Measurements from ENCODE around the gene ZNF331.

ZNF331 gene

GRCh38 chr19:53521373-53522202, 16.4 kb upstream of the ZNF331 start:
- no peak for DNase-seq

GRCh38 chr19:53525922-53526321, 12.0 kb upstream of the ZNF331 start:
- no peak for DNase-seq

- no peak for DNase-seq
Observed at GRCh38 chr19:53530622-53531021, 7.3 kb upstream of the ZNF331 start.

GRCh38 chr19:53531457-53531856, 6.5 kb upstream of the ZNF331 start:
- DNase-seq: no peak

GRCh38 chr19:53532362-53532761, 5.6 kb upstream of the ZNF331 start:
- no peak for DNase-seq

GRCh38 chr19:53536225-53536548, 1.8 kb upstream of the ZNF331 start:
- no peak for DNase-seq

- DNase-seq: no peak
Observed at GRCh38 chr19:53537121-53537520, 824 bp upstream of the ZNF331 start.

GRCh38 chr19:53538378-53539109, 599 bp downstream of the ZNF331 start:
- DNase-seq: no peak

- DNase-seq: no peak
Observed at GRCh38 chr19:53540091-53540490, 2.1 kb downstream of the ZNF331 start.

GRCh38 chr19:53541971-53542370, 4.0 kb downstream of the ZNF331 start:
- no peak for DNase-seq

- no peak for DNase-seq
Observed at GRCh38 chr19:53545271-53546065, 7.5 kb downstream of the ZNF331 start.

GRCh38 chr19:53546758-53547513, 9.0 kb downstream of the ZNF331 start:
- no peak for DNase-seq

- DNase-seq: no peak
Observed at GRCh38 chr19:53549340-53549739, 11.4 kb downstream of the ZNF331 start.

- DNase-seq: no peak
Observed at GRCh38 chr19:53552001-53552721, 14.2 kb downstream of the ZNF331 start.

GRCh38 chr19:53553156-53553555, 15.2 kb downstream of the ZNF331 start:
- no peak for DNase-seq

GRCh38 chr19:53553865-53554791, 16.2 kb downstream of the ZNF331 start:
- DNase-seq: no peak

- DNase-seq: no peak
Observed at GRCh38 chr19:53554804-53555203, 16.9 kb downstream of the ZNF331 start.

GRCh38 chr19:53555352-53555751, 17.4 kb downstream of the ZNF331 start:
- no peak for DNase-seq

GRCh38 chr19:53571339-53571738, 33.4 kb downstream of the ZNF331 start:
- DNase-seq: no peak

- DNase-seq: no peak
Observed at GRCh38 chr19:53576941-53577653, 39.2 kb downstream of the ZNF331 start.
